ENCODE data around the gene TRHDE. TPM values are rescaled to one million over a fixed set of nuclear protein-coding genes. Genes with fewer than 3 reads are reported as not detected.
A peak's percentile ranks its signal among the peaks of the same experiment; 100 is the strongest.

Gene TRHDE
- total RNA-seq, 1 experiment from 2014 or later = 1.9 TPM

DNA sequence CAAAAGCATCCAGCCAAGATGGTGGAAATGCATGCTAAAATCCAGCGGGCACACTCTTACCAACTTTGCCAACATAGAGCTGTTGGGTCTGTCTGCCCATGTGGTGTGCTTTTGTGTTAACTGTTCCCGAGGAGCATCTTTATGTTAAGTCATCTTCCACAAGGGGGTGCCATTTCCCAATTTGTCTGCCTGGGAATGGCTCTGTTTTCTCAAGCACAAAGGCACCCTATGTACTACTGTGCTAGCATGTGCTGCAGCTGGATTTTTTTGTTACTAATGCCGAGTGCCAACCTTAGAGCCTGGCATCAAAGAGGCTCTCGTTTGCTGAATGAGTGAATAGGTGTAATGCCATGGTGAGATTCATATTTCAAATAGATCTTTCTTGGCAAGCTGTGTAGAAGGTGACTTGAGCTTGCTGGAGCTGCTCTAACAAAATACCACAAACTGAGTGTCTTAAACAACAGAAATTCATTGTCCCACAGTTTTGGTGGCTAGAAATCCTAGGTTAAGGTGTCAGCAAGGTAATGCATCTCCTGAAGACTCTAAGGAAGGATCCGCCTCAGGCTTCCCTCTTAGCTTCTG is 74.3 kb downstream of the TRHDE start:
- CTCF ChIA-PET = interaction anchor here (0.8 kb wide), 1 partner anchor 82 kb away, joined by 3 read pairs; no protein-coding TSS in a partner anchor
- TF ChIP-seq, protein P1, sequence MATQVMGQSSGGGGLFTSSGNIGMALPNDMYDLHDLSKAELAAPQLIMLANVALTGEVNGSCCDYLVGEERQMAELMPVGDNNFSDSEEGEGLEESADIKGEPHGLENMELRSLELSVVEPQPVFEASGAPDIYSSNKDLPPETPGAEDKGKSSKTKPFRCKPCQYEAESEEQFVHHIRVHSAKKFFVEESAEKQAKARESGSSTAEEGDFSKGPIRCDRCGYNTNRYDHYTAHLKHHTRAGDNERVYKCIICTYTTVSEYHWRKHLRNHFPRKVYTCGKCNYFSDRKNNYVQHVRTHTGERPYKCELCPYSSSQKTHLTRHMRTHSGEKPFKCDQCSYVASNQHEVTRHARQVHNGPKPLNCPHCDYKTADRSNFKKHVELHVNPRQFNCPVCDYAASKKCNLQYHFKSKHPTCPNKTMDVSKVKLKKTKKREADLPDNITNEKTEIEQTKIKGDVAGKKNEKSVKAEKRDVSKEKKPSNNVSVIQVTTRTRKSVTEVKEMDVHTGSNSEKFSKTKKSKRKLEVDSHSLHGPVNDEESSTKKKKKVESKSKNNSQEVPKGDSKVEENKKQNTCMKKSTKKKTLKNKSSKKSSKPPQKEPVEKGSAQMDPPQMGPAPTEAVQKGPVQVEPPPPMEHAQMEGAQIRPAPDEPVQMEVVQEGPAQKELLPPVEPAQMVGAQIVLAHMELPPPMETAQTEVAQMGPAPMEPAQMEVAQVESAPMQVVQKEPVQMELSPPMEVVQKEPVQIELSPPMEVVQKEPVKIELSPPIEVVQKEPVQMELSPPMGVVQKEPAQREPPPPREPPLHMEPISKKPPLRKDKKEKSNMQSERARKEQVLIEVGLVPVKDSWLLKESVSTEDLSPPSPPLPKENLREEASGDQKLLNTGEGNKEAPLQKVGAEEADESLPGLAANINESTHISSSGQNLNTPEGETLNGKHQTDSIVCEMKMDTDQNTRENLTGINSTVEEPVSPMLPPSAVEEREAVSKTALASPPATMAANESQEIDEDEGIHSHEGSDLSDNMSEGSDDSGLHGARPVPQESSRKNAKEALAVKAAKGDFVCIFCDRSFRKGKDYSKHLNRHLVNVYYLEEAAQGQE (IDR thresholded peaks at IDR 0.05; ENCODE audit: insufficient read depth in 1 of 2, low read depth in 2 of 2, low read length in 1 of 2) = no peak
- TF ChIP-seq POLR2AphosphoS5 (IDR thresholded peaks at IDR 0.05; ENCODE audit: low read depth, low read length) (no peak), SIN3A (IDR thresholded peaks at IDR 0.05; ENCODE audit: borderline replicate concordance, insufficient read depth, low read depth, low read length) (no peak), TCF7L2 (IDR thresholded peaks at IDR 0.05; ENCODE audit: low read depth, low read length) (no peak)
- TF ChIP-seq, protein P2, sequence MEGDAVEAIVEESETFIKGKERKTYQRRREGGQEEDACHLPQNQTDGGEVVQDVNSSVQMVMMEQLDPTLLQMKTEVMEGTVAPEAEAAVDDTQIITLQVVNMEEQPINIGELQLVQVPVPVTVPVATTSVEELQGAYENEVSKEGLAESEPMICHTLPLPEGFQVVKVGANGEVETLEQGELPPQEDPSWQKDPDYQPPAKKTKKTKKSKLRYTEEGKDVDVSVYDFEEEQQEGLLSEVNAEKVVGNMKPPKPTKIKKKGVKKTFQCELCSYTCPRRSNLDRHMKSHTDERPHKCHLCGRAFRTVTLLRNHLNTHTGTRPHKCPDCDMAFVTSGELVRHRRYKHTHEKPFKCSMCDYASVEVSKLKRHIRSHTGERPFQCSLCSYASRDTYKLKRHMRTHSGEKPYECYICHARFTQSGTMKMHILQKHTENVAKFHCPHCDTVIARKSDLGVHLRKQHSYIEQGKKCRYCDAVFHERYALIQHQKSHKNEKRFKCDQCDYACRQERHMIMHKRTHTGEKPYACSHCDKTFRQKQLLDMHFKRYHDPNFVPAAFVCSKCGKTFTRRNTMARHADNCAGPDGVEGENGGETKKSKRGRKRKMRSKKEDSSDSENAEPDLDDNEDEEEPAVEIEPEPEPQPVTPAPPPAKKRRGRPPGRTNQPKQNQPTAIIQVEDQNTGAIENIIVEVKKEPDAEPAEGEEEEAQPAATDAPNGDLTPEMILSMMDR (IDR thresholded peaks at IDR 0.05) = peak; percentile 74

DNA sequence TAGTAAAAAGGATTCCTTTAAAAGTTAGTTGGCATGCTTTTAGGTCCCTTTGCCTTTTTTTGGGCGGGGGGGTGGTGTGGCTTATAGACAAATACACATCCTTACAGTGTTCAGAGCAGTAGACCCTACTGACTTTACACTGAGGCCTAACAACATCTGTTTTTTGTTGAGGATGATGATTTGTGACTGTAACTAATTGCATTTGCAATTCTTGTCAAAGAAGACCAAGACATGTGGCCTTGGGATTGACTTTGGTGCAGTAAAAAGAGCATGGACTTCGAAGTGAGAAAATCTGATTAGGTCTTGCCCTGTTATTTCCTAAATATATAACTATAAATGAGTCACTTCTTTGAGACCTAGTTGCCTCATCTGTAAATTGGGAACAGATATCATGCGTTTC is 77.3 kb downstream of the TRHDE start:
- no peak for TF ChIP-seq POLR2AphosphoS5 (IDR thresholded peaks at IDR 0.05; ENCODE audit: low read depth, low read length)
- TF ChIP-seq SIN3A (IDR thresholded peaks at IDR 0.05; ENCODE audit: borderline replicate concordance, insufficient read depth, low read depth, low read length) = no peak
- TF ChIP-seq, protein P2 (IDR thresholded peaks at IDR 0.05) = no peak
- TF ChIP-seq, protein P1 (IDR thresholded peaks at IDR 0.05; ENCODE audit: insufficient read depth in 1 of 2, low read depth in 2 of 2, low read length in 1 of 2) = no peak
- TF ChIP-seq TCF7L2 (IDR thresholded peaks at IDR 0.05; ENCODE audit: low read depth, low read length) = no peak
- no TSS peak for BruUV-seq (replicated peaks)
- no peak for DNase-seq (ENCODE audit: low read depth, low spot score)
- Histone ChIP-seq H3K9me3 (ENCODE audit: control insufficient read depth, insufficient read depth, low read depth, low read length) (no peaks in the 10 kb centered on the region), H3K4me1 (ENCODE audit: control insufficient read depth, insufficient read depth, low read length) (no peaks in the 10 kb centered on the region), H3K27me3 (ENCODE audit: control insufficient read depth, insufficient read depth, low read length) (no peaks in the 10 kb centered on the region), H3K4me3 (ENCODE audit: low read depth in 2 of 2, low read length in 2 of 2) (no peak overlapping the region), H3K27ac (ENCODE audit: low read length) (no peak overlapping the region), H3K36me3 (ENCODE audit: control insufficient read depth, insufficient read depth, low read length) (no peaks in the 10 kb centered on the region)
- POLR2A ChIA-PET = no interaction called here
- intact Hi-C loops (cut with micrococcal nuclease; ENCODE audit: unreplicated experiment) = no loop called here
- in situ Hi-C loops (cut with HindIII; ENCODE audit: low pct_unique_long_range_greater_than_20kb, low sequenced_read_pairs) = no loop called here
- CTCF ChIA-PET = no interaction called here
- ATAC-seq = no peak

More for the DNA sequence above, 74.3 kb downstream of the TRHDE start:
- in situ Hi-C loops (cut with HindIII; ENCODE audit: low pct_unique_long_range_greater_than_20kb, low sequenced_read_pairs) (no loop called here), intact Hi-C loops (cut with micrococcal nuclease; ENCODE audit: unreplicated experiment) (no loop called here)
- Histone ChIP-seq H3K36me3 (ENCODE audit: control insufficient read depth, insufficient read depth, low read length) (no peaks in the 10 kb centered on the region), H3K27ac (ENCODE audit: low read length) (no peak overlapping the region), H3K9me3 (ENCODE audit: control insufficient read depth, insufficient read depth, low read depth, low read length) (no peaks in the 10 kb centered on the region), H3K4me1 (ENCODE audit: control insufficient read depth, insufficient read depth, low read length) (no peaks in the 10 kb centered on the region), H3K4me3 (ENCODE audit: low read depth in 2 of 2, low read length in 2 of 2) (no peak overlapping the region), H3K27me3 (ENCODE audit: control insufficient read depth, insufficient read depth, low read length) (no peaks in the 10 kb centered on the region)
- DNase-seq (ENCODE audit: low read depth, low spot score) (peak; percentile 54), ATAC-seq (peak; percentile 93)
- POLR2A ChIA-PET = no interaction called here
- BruUV-seq (replicated peaks) = no TSS peak

Measured in Panc1 (cell line).